ENCODE measurements around the gene C2orf81. TPM values are rescaled to one million over a fixed set of nuclear protein-coding genes. Genes with fewer than 3 reads are reported as not detected.

C2orf81 gene
- total RNA-seq, 1 donor from 2014 or later, result 1.8 TPM

GRCh38 chr2:74387346-74387745 lies 34.1 kb downstream of the C2orf81 start:
- Histone ChIP-seq H3K9me3 (ENCODE audit: low read depth) (no peaks in the 10 kb centered on the region), H2AFZ (replicated peaks) (no peak overlapping the region), H3F3A (ENCODE audit: low read depth) (peaks cover 6% of the 10 kb centered on the region), H3K27ac (no peak overlapping the region), H3K4me1 (peaks cover 17% of the 10 kb centered on the region), H3K9ac (no peak overlapping the region), H3K4me2 (no peak overlapping the region), H3K4me3 (no peak overlapping the region), H3K79me2 (ENCODE audit: low read depth) (peaks cover 89% of the 10 kb centered on the region), H3K27me3 (no peaks in the 10 kb centered on the region), H4K20me1 (ENCODE audit: low read depth) (peaks cover 65% of the 10 kb centered on the region), H3K36me3 (no peaks in the 10 kb centered on the region)
- peaks cover 4% of the 10 kb centered on the region for H3K4me1 Mint-ChIP-seq
- TF ChIP-seq, protein P1, sequence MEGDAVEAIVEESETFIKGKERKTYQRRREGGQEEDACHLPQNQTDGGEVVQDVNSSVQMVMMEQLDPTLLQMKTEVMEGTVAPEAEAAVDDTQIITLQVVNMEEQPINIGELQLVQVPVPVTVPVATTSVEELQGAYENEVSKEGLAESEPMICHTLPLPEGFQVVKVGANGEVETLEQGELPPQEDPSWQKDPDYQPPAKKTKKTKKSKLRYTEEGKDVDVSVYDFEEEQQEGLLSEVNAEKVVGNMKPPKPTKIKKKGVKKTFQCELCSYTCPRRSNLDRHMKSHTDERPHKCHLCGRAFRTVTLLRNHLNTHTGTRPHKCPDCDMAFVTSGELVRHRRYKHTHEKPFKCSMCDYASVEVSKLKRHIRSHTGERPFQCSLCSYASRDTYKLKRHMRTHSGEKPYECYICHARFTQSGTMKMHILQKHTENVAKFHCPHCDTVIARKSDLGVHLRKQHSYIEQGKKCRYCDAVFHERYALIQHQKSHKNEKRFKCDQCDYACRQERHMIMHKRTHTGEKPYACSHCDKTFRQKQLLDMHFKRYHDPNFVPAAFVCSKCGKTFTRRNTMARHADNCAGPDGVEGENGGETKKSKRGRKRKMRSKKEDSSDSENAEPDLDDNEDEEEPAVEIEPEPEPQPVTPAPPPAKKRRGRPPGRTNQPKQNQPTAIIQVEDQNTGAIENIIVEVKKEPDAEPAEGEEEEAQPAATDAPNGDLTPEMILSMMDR (IDR thresholded peaks at IDR 0.05), result no peak
- TF ChIP-seq EZH2phosphoT487 (IDR thresholded peaks at IDR 0.05) (no peak), EZH2 (IDR thresholded peaks at IDR 0.05) (no peak)
- H3K36me3 Mint-ChIP-seq, result peaks cover 2% of the 10 kb centered on the region
- DNase-seq (ENCODE audit: low spot score), result no peak
- H3K27ac Mint-ChIP-seq, result no peak overlapping the region
- no peak overlapping the region for H3K4me3 Mint-ChIP-seq
- no peaks in the 10 kb centered on the region for H3K27me3 Mint-ChIP-seq (ENCODE audit: insufficient read depth, low read depth)
- no peaks in the 10 kb centered on the region for H3K9me3 Mint-ChIP-seq

GRCh38 chr2:74385396-74385795 lies 36.0 kb downstream of the C2orf81 start:
- H3K4me1 ChIP-seq, result peaks cover 20% of the 10 kb centered on the region
- H3K36me3 Mint-ChIP-seq, result peaks cover 4% of the 10 kb centered on the region
- TF ChIP-seq EZH2 (IDR thresholded peaks at IDR 0.05) (no peak), EZH2phosphoT487 (IDR thresholded peaks at IDR 0.05) (no peak)
- TF ChIP-seq, protein P1 (IDR thresholded peaks at IDR 0.05), result no peak
- H3K27ac ChIP-seq, result no peak overlapping the region
- H3K79me2 ChIP-seq (ENCODE audit: low read depth), result peaks cover 93% of the 10 kb centered on the region
- peaks cover 75% of the 10 kb centered on the region for H4K20me1 ChIP-seq (ENCODE audit: low read depth)
- H3K4me2 ChIP-seq, result no peak overlapping the region
- H3K27me3 ChIP-seq, result no peaks in the 10 kb centered on the region
- no peak overlapping the region for H2AFZ ChIP-seq (replicated peaks)
- peaks cover 8% of the 10 kb centered on the region for H3K4me1 Mint-ChIP-seq
- no peak overlapping the region for H3K4me3 ChIP-seq
- no peaks in the 10 kb centered on the region for H3K36me3 ChIP-seq
- H3K9ac ChIP-seq, result no peak overlapping the region
- H3F3A ChIP-seq (ENCODE audit: low read depth), result no peaks in the 10 kb centered on the region
- DNase-seq (ENCODE audit: low spot score), result no peak
- no peaks in the 10 kb centered on the region for H3K9me3 ChIP-seq (ENCODE audit: low read depth)
- H3K27me3 Mint-ChIP-seq (ENCODE audit: insufficient read depth, low read depth), result peaks cover 2% of the 10 kb centered on the region
- no peak overlapping the region for H3K4me3 Mint-ChIP-seq
- H3K9me3 Mint-ChIP-seq, result no peaks in the 10 kb centered on the region
- no peak overlapping the region for H3K27ac Mint-ChIP-seq

- no peak overlapping the region for H3K4me3 Mint-ChIP-seq
- Histone ChIP-seq H3K4me2 (no peak overlapping the region), H3K27me3 (no peaks in the 10 kb centered on the region), H3K36me3 (no peaks in the 10 kb centered on the region), H3K27ac (no peak overlapping the region), H4K20me1 (ENCODE audit: low read depth) (peaks cover 75% of the 10 kb centered on the region), H3K9ac (no peak overlapping the region), H2AFZ (replicated peaks) (no peak overlapping the region), H3K4me3 (no peak overlapping the region), H3K79me2 (ENCODE audit: low read depth) (peaks cover 90% of the 10 kb centered on the region), H3F3A (ENCODE audit: low read depth) (peaks cover 7% of the 10 kb centered on the region), H3K4me1 (peaks cover 19% of the 10 kb centered on the region), H3K9me3 (ENCODE audit: low read depth) (no peaks in the 10 kb centered on the region)
- DNase-seq (ENCODE audit: low spot score), result no peak
- H3K27ac Mint-ChIP-seq, result no peak overlapping the region
- H3K36me3 Mint-ChIP-seq, result peaks cover 4% of the 10 kb centered on the region
- no peaks in the 10 kb centered on the region for H3K9me3 Mint-ChIP-seq
- peaks cover 2% of the 10 kb centered on the region for H3K27me3 Mint-ChIP-seq (ENCODE audit: insufficient read depth, low read depth)
- peaks cover 19% of the 10 kb centered on the region for H3K4me1 Mint-ChIP-seq
- TF ChIP-seq, protein P1 (IDR thresholded peaks at IDR 0.05), result no peak
- TF ChIP-seq EZH2phosphoT487 (IDR thresholded peaks at IDR 0.05) (no peak), EZH2 (IDR thresholded peaks at IDR 0.05) (no peak)
These were observed 37.4 kb downstream of the C2orf81 start for GRCh38 chr2:74384051-74384450.
